Neuron (in vitro differentiated cells): ENCODE results near the gene CAMTA1.

Experiments used
- H2AFZ ChIP-seq: one replicate; pipeline ENCODE4 v1.6.1; 2013; ENCODE audit warnings: low read depth, mild to moderate bottlenecking, inconsistent platforms, low read length, moderate library complexity
- H3K27me3 ChIP-seq: one replicate; pipeline ENCODE4 v1.6.1; 2013; ENCODE audit warnings: low read length; ENCODE audit not compliant: insufficient read depth
- H3K36me3 ChIP-seq: one replicate; pipeline ENCODE4 v1.6.1; 2013; ENCODE audit warnings: low read length; ENCODE audit not compliant: insufficient read depth
- H3K4me1 ChIP-seq: one replicate; pipeline ENCODE4 v1.6.1; 2013; ENCODE audit warnings: low read length; ENCODE audit not compliant: insufficient read depth
- H3K4me3 ChIP-seq: 2 replicates; pipeline ENCODE4 v1.5.1; 2013; ENCODE audit warnings: mild to moderate bottlenecking, low read length, moderate library complexity
- H3K9me3 ChIP-seq: one replicate; pipeline ENCODE4 v1.6.1; 2013; ENCODE audit warnings: low read length

Gene CAMTA1

DNA sequence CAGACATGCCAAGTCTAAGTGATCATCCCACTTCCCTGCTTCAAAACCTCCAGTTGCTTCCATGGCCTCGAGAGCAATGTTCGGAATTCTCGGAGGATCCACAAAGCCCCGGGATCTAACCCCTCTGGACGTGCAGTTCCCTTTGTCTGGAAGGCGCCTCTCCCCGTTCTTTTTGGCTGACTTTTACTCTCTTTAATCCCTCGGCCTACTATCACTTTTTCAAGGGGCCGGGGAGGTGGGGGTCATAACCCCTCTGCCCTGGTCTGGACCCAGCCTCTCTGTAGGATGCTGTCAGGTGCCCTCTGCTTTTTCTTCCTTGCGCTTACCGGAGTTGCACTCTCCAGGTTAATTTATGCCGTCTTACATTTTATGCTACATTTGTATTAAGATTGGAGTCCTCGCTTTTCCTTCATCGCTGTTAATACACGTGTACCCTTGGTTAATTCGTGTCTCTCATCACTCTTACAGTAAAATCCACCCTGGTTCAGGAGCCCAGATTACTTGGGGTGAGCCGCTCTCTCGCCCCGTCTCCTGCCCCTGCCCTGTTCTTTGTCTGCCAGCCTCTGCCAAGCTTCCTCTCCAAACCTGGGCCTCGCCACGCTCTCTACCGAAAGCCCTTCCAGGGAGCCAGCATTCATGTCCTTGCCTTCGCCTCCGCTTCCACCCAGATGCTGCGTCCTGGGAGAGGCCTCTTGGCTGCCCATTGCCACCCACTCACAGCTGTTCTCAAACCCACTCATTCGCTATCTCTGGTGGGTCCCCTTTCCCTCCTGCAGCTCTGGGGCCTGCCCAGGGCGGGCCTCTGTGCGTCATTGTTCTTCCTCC, 448.6 kb downstream of the CAMTA1 start:
- Histone ChIP-seq H3K9me3 (no peaks in the 10 kb centered on the region), H2AFZ (no peak overlapping the region), H3K27me3 (no peaks in the 10 kb centered on the region), H3K36me3 (no peaks in the 10 kb centered on the region), H3K4me1 (no peaks in the 10 kb centered on the region), H3K4me3 (no peak overlapping the region)

DNA sequence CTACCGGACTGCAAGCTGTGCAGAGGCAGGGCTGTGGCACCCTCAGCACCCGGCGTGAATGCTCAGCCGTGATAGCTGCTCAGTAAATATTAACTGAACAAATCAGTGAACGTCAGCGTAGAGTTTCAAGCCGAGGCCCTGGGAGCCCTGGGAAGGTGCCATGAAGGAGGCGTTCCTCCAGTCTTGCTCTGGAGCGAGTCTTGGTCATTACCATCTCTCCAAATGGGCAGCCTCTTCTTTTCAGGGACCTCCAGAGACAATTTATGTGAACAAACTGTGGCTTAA, 449.2 kb downstream of the CAMTA1 start:
- no peaks in the 10 kb centered on the region for H3K27me3 ChIP-seq
- H2AFZ ChIP-seq: no peak overlapping the region
- no peaks in the 10 kb centered on the region for H3K36me3 ChIP-seq
- H3K9me3 ChIP-seq: no peaks in the 10 kb centered on the region
- H3K4me1 ChIP-seq: no peaks in the 10 kb centered on the region
- no peak overlapping the region for H3K4me3 ChIP-seq

DNA sequence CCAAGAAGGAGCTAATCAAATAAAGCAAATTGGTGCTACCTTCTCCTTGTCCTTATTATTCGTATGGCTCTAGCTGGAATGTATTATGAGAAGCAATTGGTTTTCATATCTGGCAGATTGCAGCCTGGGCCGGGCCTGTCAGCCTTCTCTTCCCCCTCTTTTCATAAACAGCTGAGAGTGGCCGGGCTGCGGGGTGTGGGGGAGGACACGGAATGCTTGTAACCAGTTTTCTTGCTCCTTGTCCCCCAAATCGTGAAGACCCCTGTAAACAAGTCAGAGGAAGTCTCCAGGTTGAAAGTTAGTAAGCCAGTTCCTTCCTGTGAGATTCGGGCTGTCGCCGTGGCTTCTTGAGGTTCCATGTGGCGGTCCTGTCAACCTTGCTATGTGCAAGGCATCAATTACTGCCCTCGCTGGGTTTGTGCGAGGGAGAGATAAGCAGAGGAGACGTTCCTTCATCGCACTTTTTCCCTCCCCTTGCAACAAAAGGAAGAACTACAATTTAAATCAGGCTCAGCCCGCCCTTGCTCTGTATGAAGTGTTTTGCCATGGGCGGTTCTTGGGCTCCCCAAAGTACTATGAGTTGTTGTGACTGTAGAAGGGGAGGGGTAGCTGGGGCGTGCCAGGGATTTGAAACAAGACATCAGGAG, 450.7 kb downstream of the CAMTA1 start:
- H3K4me1 ChIP-seq: no peaks in the 10 kb centered on the region
- no peaks in the 10 kb centered on the region for H3K27me3 ChIP-seq
- H3K9me3 ChIP-seq: no peaks in the 10 kb centered on the region
- H3K36me3 ChIP-seq: no peaks in the 10 kb centered on the region
- no peak overlapping the region for H2AFZ ChIP-seq
- no peak overlapping the region for H3K4me3 ChIP-seq

DNA sequence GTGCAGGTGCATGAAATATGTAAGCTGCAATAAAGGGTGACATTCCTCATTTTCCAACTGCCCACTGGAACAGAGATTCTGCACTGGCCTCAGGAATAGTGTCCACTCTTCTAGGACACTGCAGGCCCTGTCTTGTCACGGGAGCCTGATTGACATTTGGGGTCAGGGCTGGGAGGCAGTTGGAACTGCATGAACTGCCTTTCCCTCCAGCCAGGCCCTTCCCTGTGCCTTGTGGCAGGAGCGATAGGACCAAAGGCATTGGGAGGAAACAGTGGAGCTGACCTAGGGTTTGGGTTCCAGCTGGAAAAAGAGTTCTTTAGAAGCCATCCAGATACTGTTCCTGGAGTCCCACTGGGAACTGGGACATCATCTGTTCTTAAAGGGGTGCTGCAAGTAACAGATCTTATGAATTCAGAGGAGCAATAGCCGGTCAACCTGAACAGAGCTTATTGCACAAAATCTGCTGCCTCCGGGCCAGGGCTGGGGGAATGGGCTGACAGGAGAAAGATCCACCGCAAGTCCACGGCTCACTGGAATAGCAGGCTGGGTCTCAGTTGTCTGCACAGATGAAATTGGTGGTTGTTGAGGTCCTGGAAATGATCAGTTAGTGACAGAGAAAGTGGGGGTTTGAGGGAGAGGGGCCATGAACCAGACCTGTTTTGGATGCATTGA, 451.7 kb downstream of the CAMTA1 start:
- H2AFZ ChIP-seq: no peak overlapping the region
- H3K27me3 ChIP-seq: no peaks in the 10 kb centered on the region

DNA sequence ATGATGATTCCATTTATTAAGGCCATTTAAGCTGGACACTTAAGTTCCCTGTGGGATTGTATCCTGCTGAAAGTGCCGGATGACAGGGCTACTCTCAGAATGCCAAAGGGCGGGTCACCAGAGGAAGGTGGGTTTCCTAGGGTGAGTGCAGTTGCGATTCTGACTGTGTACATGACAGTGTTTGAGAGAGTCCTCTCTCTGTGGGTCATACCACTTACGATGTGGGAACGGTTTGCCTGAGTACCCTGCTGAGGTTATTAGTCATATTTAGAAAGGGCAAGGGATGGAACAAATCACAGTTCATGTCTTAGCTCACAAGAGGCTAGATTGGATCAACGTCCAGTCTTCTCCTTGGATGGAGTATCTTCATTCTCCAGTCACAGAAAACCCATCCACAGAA, 461.9 kb downstream of the CAMTA1 start:
- peaks cover 6% of the 10 kb centered on the region for H3K27me3 ChIP-seq
- no peak overlapping the region for H3K4me3 ChIP-seq
- peaks cover 2% of the 10 kb centered on the region for H3K9me3 ChIP-seq
- H2AFZ ChIP-seq: no peak overlapping the region
- peaks cover 19% of the 10 kb centered on the region for H3K4me1 ChIP-seq
- no peaks in the 10 kb centered on the region for H3K36me3 ChIP-seq

More for the DNA sequence above, 451.7 kb downstream of the CAMTA1 start:
- H3K4me1 ChIP-seq: no peaks in the 10 kb centered on the region
- no peaks in the 10 kb centered on the region for H3K36me3 ChIP-seq
- no peak overlapping the region for H3K4me3 ChIP-seq
- no peaks in the 10 kb centered on the region for H3K9me3 ChIP-seq

DNA sequence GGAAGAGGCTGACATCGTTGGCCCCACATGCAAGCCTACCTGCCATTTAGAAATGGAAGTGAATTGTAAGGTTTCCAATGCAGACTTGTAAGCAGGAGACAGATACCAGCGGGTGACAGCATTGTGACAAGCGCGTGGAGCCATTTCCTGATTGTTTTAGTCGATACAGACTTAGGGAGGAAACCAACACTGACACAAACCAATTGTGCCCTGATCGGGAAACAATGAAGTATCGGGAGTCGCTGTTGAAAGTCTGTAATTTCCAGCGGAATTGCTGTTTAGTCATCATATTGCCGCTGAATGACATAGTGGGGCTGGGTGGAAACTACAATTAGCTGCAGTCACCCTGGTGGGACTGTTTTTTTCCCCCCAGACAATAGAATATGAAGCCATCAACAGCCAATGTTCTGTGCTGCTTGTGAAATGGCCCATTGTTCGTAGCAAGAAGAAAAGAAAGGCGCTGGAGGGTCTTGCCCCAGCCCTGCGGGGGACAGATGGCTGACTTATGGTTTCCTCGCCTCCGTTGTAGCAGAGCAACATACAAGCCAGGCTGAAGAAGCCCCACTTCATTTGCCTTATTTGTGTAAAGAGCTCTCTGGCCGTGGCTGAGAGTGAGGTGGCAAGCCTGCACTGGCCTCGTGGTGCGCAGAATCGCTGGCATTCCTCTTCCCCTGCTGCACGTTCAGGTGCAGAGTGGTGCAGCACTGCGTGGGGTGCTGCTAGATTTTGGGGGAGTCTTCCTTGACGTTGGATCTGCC, 462.7 kb downstream of the CAMTA1 start:
- Histone ChIP-seq H3K27me3 (peaks cover 6% of the 10 kb centered on the region), H3K4me1 (peaks cover 22% of the 10 kb centered on the region), H2AFZ (no peak overlapping the region), H3K4me3 (no peak overlapping the region), H3K36me3 (no peaks in the 10 kb centered on the region), H3K9me3 (peaks cover 2% of the 10 kb centered on the region)

DNA sequence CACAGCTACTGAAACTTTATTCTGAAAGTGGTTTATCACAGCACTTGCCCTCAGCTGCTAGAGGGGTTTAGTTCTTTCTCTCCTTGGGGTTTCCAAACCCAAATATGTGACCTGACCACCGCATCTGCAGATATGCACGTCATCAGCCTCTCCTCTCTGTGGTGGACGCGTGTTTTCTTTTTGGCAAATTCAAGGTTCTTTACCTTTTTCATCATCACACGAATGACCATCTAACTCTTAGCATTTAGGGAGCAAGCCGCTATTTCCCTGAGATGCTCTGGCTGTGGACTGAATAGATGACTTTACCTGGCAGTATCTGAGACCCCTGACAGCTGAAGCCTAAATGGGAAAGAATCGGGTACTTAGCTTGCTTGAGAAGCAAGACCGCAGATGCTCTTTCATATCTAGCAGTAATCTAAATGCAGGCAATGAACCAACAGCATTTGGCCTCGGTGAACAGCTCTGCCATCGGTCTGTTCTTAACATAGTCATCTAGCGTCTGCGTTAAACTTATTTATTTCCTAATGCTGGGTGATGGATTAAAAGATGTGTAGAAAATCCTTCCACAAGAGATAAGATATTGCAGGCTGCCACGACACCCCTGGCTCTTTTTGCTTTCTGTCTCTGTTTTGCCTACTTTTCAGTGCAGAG, 463.4 kb downstream of the CAMTA1 start:
- Histone ChIP-seq H3K4me3 (no peak overlapping the region), H3K9me3 (peaks cover 2% of the 10 kb centered on the region), H3K4me1 (peaks cover 22% of the 10 kb centered on the region), H3K27me3 (peaks cover 6% of the 10 kb centered on the region), H3K36me3 (no peaks in the 10 kb centered on the region), H2AFZ (no peak overlapping the region)

DNA sequence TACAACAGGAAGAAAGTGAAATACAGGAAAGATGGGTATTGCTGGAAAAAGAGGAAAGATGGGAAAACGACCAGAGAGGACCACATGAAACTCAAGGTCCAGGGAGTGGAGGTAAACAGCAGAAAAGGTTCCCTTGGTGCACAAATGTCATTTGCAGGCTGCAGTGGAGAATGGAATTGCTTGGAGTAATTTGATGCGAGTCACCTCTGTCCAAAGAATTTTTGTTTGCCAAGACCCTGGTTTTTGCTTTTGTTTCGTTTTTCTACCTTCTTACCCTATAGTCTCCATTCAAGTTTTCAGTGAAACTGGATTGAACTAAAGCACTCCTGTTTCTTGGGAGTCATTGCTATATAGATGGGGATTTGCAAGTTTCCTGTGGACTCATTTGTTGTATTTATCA, 464.3 kb downstream of the CAMTA1 start:
- H3K4me1 ChIP-seq: peaks cover 22% of the 10 kb centered on the region
- H3K27me3 ChIP-seq: peaks cover 6% of the 10 kb centered on the region
- H2AFZ ChIP-seq: no peak overlapping the region
- no peak overlapping the region for H3K4me3 ChIP-seq
- peaks cover 2% of the 10 kb centered on the region for H3K9me3 ChIP-seq
- no peaks in the 10 kb centered on the region for H3K36me3 ChIP-seq

DNA sequence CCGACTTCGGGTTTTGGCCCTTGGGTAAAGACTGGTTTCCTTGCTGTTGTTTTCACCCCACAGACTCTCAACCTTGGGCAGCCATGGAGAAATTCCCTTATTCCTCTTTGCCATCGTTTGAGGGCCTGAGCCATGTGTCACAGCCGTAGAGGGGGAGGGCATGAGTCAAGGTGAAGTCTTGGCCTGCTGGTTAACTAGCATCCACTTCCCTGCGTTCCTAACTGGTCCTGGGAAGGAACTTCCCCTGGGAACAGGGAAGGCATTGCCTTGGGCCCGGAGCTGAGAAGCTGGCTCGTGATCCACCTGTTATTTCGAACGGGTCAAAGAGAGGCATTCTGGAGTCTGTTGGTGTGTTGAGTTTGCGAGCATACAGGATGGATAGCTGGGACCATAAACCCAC, 464.9 kb downstream of the CAMTA1 start:
- H3K4me1 ChIP-seq: peaks cover 22% of the 10 kb centered on the region
- H2AFZ ChIP-seq: no peak overlapping the region
- peaks cover 2% of the 10 kb centered on the region for H3K9me3 ChIP-seq
- no peaks in the 10 kb centered on the region for H3K36me3 ChIP-seq
- H3K4me3 ChIP-seq: no peak overlapping the region
- peaks cover 6% of the 10 kb centered on the region for H3K27me3 ChIP-seq

DNA sequence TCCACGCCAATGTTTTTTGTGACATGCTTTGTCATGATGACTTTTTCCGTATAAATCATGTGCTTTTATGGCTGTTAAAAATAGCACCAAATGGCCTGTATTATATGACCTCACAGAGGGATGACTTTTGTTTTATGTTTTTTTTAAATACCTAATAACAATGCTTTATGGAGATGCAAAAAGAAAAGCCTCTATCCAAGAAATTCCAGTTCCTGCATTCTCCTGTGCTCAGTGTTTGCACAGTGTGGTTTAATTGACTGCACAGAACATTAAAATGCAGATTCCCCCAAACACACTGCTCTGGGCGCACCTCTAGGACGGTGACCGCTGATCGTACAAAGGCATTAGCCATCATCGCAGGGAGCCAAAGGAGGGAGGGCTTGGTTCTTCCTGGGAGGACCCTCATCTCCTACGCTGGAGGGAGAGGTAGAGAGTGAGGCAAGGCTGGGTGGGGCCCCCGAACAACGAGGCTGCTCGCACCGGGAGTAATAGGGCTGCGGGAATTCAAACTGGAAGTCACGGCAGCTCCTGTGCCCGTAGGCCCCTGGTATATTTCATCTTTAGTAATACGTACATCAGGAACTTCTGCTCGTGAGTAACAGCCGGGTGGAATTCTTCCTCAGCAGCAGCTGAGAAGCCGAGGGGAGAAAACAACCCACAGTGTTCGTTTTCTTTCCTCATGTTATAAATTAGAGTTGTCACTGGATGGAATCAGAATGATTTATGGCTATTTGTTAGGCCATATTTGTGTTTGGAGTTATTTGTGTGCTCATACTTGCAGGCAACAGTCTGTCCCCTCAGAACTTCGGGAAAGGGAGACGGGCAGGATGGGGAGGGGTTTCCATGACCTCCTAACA, 465.6 kb downstream of the CAMTA1 start:
- H3K4me3 ChIP-seq: no peak overlapping the region
- H3K4me1 ChIP-seq: peaks cover 22% of the 10 kb centered on the region
- peaks cover 8% of the 10 kb centered on the region for H3K27me3 ChIP-seq
- H2AFZ ChIP-seq: no peak overlapping the region
- H3K36me3 ChIP-seq: no peaks in the 10 kb centered on the region
- peaks cover 2% of the 10 kb centered on the region for H3K9me3 ChIP-seq

DNA sequence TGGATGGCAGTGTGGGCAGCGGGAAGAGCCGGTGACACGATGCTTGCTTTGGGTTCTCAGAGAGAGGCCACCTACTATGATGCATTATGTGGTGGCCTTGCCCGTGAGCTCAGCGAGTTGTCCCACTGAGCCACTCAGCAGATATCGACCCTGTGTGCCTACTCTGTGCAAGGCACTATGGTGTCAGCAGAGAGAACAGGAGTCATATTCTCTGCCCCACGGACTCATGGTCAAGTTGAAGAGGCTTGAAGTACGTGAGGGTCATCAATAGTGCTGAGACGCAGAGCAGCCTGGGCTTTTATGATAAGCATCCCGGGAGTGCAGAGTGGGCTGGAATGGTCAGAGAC, 466.2 kb downstream of the CAMTA1 start:
- peaks cover 22% of the 10 kb centered on the region for H3K4me1 ChIP-seq
- H3K27me3 ChIP-seq: peaks cover 8% of the 10 kb centered on the region

More for the DNA sequence above, 466.2 kb downstream of the CAMTA1 start:
- H3K4me3 ChIP-seq: no peak overlapping the region
- no peaks in the 10 kb centered on the region for H3K36me3 ChIP-seq
- no peak overlapping the region for H2AFZ ChIP-seq
- peaks cover 2% of the 10 kb centered on the region for H3K9me3 ChIP-seq
